SU-DHL-6 (cell line): ENCODE measurements around the gene DUS2.

Source experiments
- H2AFZ ChIP-seq: fragments of 200-600 bp; sonication (generic); 2 replicates; pipeline ENCODE4 v1.6.1; 2014; ENCODE audit warnings: low read depth, mild to moderate bottlenecking, moderate library complexity, mixed read lengths, antibody characterized with exemption, low read length; ENCODE audit not compliant: severe bottlenecking
- H3F3A ChIP-seq: fragments of 200-600 bp; shearing (Covaris generic); 2 replicates; pipeline ENCODE4 v1.6.0; 2016; ENCODE audit warnings: antibody characterized with exemption, mild to moderate bottlenecking; ENCODE audit not compliant: insufficient read depth
- H3K27ac ChIP-seq: fragments of 200-600 bp; sonication (generic); 2 replicates; pipeline ENCODE4 v1.5.1; 2016; ENCODE audit warnings: low read depth, mild to moderate bottlenecking, low read length, moderate library complexity, mixed read lengths
- H3K27me3 ChIP-seq: fragments of 200-600 bp; sonication (generic), shearing (Covaris generic); 2 replicates; pipeline ENCODE4 v1.6.0; 2014; ENCODE audit warnings: mild to moderate bottlenecking, low read length
- H3K36me3 ChIP-seq: fragments of 200-600 bp; sonication (generic); 2 replicates; pipeline ENCODE4 v1.6.1; 2014; ENCODE audit warnings: mild to moderate bottlenecking, low read length, mixed read lengths
- H3K4me2 ChIP-seq: fragments of 300-600, 200-600 bp; shearing (Covaris generic), sonication (generic); 2 replicates; pipeline ENCODE4 v1.6.0; 2014; ENCODE audit warnings: low read length, low read depth, mild to moderate bottlenecking; ENCODE audit not compliant: poor library complexity, severe bottlenecking
- H3K4me3 ChIP-seq: fragments of 200-600 bp; sonication (generic); 2 replicates; pipeline ENCODE4 v1.5.1; 2014; ENCODE audit warnings: antibody characterized with exemption, low read length, mild to moderate bottlenecking, mixed read lengths; ENCODE audit not compliant: insufficient read depth, poor library complexity, severe bottlenecking
- H3K79me2 ChIP-seq: fragments of 200-600 bp; sonication (generic); 2 replicates; pipeline ENCODE4 v1.6.1; 2014; ENCODE audit warnings: mild to moderate bottlenecking, low read length, moderate library complexity; ENCODE audit not compliant: insufficient read depth
- H3K9ac ChIP-seq: fragments of 200-600 bp; sonication (generic); 2 replicates; pipeline ENCODE4 v1.7.0; 2014; ENCODE audit warnings: mild to moderate bottlenecking, low read length
- H3K9me2 ChIP-seq: fragments of 200-600 bp; sonication (generic); replicated peaks from 2 replicates; pipeline ENCODE4 v1.6.1; 2014; ENCODE audit warnings: low read length; ENCODE audit not compliant: insufficient read depth
- H3K9me3 ChIP-seq: fragments of 200-600 bp; sonication (generic); 2 replicates; pipeline ENCODE4 v1.6.1; 2014; ENCODE audit warnings: low read length, mixed read lengths; ENCODE audit not compliant: insufficient read depth
- H4K20me1 ChIP-seq: fragments of 200-600 bp; sonication (generic); 2 replicates; pipeline ENCODE4 v1.6.1; 2014; ENCODE audit warnings: low read depth, mild to moderate bottlenecking, antibody characterized with exemption, low read length, moderate library complexity, mixed read lengths
- CTCF ChIP-seq: fragments of 200-600 bp; sonication (generic); IDR thresholded peaks from one replicate; pipeline ENCODE4 v1.5.1; 2017; ENCODE audit warnings: antibody characterized with exemption, mild to moderate bottlenecking, low read length, moderate library complexity; ENCODE audit not compliant: insufficient read depth, poor library complexity, severe bottlenecking
- EZH2phosphoT487 ChIP-seq: fragments of 200-600 bp; sonication (generic), shearing (Covaris generic); conservative IDR thresholded peaks from 2 replicates; pipeline ENCODE4 v1.6.1; 2018; ENCODE audit warnings: mild to moderate bottlenecking, antibody characterized with exemption, low read length, moderate library complexity, mixed read lengths

The DUS2 gene

GRCh38 chr16:68079626-68080344 lies 56.7 kb downstream of the DUS2 start:
- Histone ChIP-seq H3K79me2 (no peaks in the 10 kb centered on the region), H3K27me3 (no peaks in the 10 kb centered on the region), H3K27ac (peak overlapping the region; percentile 40), H3K4me3 (no peak overlapping the region), H3K9me3 (no peaks in the 10 kb centered on the region), H3K36me3 (no peaks in the 10 kb centered on the region), H3K9me2 (no peaks in the 10 kb centered on the region), H4K20me1 (no peaks in the 10 kb centered on the region), H3K4me2 (peak overlapping the region; percentile 22), H2AFZ (no peak overlapping the region), H3K9ac (peak overlapping the region; percentile 14; the same call in 1 of the 2 replicates), H3F3A (no peaks in the 10 kb centered on the region; the same call in 1 of the 2 replicates)
- TF ChIP-seq EZH2phosphoT487: no peak
- TF ChIP-seq CTCF: no peak

- H4K20me1 ChIP-seq: peaks cover 3% of the 10 kb centered on the region; the same call in 1 of the 2 replicates
- H2AFZ ChIP-seq: no peak overlapping the region
- H3K79me2 ChIP-seq: peaks cover 14% of the 10 kb centered on the region
- peaks cover 10% of the 10 kb centered on the region for H3F3A ChIP-seq
- TF ChIP-seq CTCF: no peak
- TF ChIP-seq EZH2phosphoT487: no peak
- no peak overlapping the region for H3K9ac ChIP-seq
- H3K4me2 ChIP-seq: no peak overlapping the region
- no peak overlapping the region for H3K27ac ChIP-seq
- H3K4me3 ChIP-seq: no peak overlapping the region
- no peaks in the 10 kb centered on the region for H3K9me3 ChIP-seq
- H3K36me3 ChIP-seq: no peaks in the 10 kb centered on the region
- no peaks in the 10 kb centered on the region for H3K27me3 ChIP-seq
- H3K9me2 ChIP-seq: no peaks in the 10 kb centered on the region
Measured at GRCh38 chr16:68081861-68082628, 59.0 kb downstream of the DUS2 start.

- no peak overlapping the region for H2AFZ ChIP-seq
- no peak overlapping the region for H3K9ac ChIP-seq
- no peak for TF ChIP-seq EZH2phosphoT487
- no peak for TF ChIP-seq CTCF
- H3K4me2 ChIP-seq: no peak overlapping the region
- H3K4me3 ChIP-seq: no peak overlapping the region
- peaks cover 9% of the 10 kb centered on the region; the same call in 1 of the 2 replicates for H4K20me1 ChIP-seq
- H3F3A ChIP-seq: peaks cover 10% of the 10 kb centered on the region
- no peaks in the 10 kb centered on the region for H3K9me3 ChIP-seq
- no peaks in the 10 kb centered on the region for H3K9me2 ChIP-seq
- no peak overlapping the region for H3K27ac ChIP-seq
- no peaks in the 10 kb centered on the region for H3K36me3 ChIP-seq
- no peaks in the 10 kb centered on the region for H3K27me3 ChIP-seq
- H3K79me2 ChIP-seq: peaks cover 21% of the 10 kb centered on the region
Measured at GRCh38 chr16:68082629-68083238, 59.6 kb downstream of the DUS2 start.
